Non-pigmented ciliary epithelial cell (primary cell): ENCODE data around the gene SERPINE1.

Source experiments
- DNase-seq: peaks from one replicate; pipeline ENCODE4 v3.0.0-alpha.2; 2010; ENCODE audit warnings: low read depth

Gene SERPINE1

GRCh38 chr7:101156866-101157589 is 30.1 kb downstream of the SERPINE1 start:
- no peak for DNase-seq

DNA sequence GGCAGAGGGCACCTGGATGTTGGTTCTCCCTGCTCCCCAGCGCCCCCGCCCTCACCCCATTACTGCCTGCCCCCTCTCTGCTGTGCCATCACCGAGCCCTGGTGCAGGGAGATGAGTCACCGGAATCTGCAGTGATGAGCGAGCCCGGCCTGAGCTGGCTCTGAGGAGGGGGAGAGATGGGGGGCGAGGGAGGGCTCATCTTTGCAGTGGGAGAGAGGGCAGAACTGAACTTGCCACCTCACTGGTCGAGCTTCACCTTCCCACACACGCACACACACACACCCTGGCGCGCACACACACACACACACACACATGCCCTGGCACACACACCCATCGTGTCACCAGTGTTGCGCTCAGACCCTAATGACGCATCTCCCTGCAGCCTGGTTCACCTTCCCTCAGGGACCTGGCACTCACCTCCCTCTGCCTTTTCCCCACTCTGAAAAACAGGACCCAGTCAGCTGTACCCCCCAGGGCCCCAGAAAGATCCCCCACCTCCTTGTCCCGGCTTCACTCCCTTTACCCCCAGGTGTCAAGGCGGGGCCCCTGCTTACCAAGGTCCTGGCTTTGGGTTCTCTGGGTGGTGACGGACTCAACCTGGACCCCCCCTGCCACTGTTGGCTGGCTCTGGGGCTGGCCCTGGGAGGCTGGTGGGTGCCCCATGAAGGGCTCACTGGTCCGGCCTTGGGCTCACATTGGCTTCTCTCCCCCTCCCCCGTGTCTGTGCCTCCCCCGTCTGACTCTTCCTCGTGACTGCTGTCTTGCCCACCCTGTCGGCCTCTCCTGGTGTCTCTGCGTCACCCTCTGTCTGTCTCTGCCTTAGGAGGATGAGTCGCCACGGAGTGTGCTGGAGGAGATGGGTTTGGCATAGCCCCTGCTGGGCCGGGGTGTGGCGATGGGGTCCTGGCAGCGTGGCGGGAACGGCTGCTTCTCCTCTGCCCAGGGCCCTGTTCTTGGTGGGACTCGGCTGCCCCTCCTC is 33.1 kb downstream of the SERPINE1 start:
- no peak for DNase-seq

DNA sequence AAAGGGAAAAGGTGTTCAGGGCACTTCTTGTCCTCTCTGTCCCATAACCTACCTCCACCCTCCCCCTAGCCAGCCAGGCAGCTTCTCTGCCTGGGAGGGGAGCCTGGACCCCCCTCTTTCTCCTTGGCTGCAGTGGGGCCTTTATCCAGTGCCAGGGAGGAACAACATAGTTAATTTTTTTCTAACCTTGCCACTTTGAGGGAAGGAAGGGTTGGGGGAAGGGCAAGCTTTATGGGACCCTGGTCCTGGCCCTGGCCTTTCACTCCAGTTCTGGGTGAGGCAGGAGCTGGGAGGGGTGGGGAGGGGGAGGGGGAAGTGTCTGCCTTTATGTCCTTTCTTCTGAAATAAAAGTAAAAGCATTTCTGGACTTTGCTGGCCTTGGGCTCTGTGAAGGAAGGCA is 34.0 kb downstream of the SERPINE1 start:
- DNase-seq = no peak

DNA sequence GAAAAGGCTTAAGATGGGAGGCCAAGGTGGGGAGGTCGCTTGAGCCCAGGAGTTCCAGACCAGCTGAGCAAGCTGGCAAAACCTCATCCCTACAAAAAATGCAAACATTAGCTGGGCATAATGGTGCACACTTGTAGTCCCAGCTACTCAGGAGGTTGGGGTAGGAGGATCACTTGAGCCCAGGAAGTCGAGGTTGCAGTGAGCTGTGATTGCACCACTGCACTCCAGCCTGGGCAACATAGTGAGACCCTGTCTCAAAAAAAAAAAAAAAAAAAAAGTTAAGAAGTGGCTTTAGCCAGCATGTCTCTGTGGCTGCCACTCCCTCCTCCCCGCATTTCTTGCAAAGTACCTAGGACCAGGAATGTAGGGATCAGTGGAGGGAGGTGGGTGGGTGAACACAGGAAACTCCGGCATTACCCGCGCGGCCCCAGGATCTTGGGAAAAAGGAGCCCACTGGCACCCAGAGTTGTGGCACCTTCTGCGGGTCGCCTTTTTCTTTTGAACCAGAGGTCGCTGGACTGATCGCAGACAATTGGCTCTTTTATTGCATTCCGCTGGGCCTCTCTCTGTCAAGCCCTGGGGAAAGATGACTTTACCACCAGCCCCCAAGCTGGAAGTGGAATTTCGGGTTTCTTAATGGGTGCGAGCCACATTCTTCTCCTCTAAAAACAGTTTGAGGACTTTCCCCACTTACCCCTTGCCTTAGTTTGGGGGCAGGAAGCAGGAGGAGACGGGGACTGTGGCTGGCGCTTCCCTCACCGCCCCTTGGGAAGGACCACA is 35.0 kb downstream of the SERPINE1 start:
- DNase-seq = no peak

GRCh38 chr7:101162551-101163278 is 35.8 kb downstream of the SERPINE1 start:
- DNase-seq = no peak

- no peak for DNase-seq
Measured at GRCh38 chr7:101163279-101164070, 36.6 kb downstream of the SERPINE1 start.

- DNase-seq = no peak
Measured at GRCh38 chr7:101164071-101164840, 37.4 kb downstream of the SERPINE1 start.

DNA sequence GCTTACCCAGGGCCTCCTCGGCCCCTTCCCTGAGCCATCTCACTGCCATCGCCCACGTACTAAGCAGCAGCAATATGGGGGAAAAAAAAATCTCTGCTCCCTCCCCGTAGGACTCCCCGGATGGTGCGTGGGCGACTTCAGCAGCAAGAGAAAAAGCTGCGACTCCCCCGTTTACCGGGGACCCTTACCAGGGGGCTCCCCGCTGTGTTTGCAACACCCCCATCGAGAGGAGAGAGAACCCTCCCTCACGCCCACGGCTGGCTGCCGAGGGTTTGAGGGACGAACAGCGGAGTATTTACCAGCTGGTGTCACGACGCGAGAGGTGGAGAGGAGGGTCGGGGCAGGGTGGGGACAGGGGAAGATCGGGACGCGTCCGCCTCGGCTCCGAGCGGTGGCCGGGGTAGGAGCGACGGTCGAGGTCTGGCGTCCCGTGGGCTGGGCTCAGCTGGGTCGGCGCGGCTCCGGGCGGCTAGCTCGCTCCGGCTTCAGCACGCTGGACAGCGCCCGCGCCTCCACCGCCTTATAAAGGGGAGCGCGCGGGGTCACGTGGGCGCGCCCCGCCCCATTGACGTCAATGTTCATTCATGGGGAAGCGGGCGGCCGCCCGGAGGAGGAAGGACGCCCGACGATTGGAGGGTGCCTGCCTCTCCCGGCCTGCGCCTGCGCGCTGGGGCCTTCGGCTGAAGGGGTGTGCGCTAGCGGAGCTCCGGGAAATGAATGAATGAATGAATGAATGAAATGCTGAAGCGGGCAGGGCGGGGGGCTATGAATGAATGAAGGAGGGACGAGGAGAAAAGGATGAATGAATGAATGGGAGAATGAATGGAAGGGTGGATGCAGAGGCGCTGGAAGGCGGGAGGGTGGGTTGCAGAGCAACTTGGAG is 38.4 kb downstream of the SERPINE1 start, which contains the start of gene VGF:
TSS of gene VGF (minus strand) at position 495 of the 883 bp plus-strand sequence. CDS start 726 bp downstream, outside the sequence.
- peak; percentile 53 for DNase-seq

GRCh38 chr7:101165958-101166647 is 39.2 kb downstream of the SERPINE1 start:
- DNase-seq = no peak

- no peak for DNase-seq
Measured at GRCh38 chr7:101166648-101166908, 39.7 kb downstream of the SERPINE1 start.

- DNase-seq = no peak
Measured at GRCh38 chr7:101166909-101167644, 40.2 kb downstream of the SERPINE1 start.

DNA sequence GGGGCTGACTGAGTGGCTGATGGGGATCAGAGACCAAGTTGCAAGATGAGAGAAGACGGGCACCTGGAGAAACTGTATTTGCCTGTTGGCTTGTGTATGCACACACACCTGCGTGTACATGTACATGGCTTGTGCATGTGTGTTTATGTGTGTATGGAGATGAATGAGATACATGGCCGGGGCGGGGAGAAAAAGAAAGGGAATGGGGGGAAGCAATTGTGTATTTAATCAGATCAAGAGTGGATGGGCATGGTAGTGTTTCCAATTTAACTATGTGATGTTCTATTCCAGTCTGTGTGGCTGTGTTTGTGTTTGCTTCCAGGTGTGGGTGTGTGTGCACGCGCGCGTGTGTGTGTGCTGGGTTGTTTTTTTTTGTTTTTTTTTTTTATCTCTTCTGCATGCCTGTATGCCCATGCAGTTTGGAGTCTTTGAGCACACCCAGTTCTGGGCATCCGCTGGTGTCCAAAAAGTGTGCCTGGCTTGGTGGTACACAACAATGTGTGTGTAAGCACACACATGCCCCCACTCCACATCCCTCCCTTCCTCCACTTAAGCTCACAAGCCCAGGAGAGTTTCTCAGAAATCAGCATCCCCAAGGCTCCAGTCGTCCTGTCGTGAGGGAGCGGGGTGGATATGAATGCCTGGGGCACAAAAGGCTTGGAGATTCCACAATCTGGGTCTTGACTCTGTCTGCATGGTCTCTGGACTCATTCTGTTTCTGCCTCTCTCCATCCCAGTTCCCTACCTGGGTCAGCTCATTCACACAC is 40.9 kb downstream of the SERPINE1 start:
- DNase-seq = no peak

GRCh38 chr7:101168412-101169049 is 41.6 kb downstream of the SERPINE1 start:
- DNase-seq = no peak

- DNase-seq = no peak
Measured at GRCh38 chr7:101169110-101169837, 42.4 kb downstream of the SERPINE1 start.

- no peak for DNase-seq
Measured at GRCh38 chr7:101169838-101170551, 43.1 kb downstream of the SERPINE1 start.
